ENCODE data around the gene AMY1C.
"Not testable (repeated sequence)": the region's sequence is repeated elsewhere in the genome, so short reads cannot be mapped to it uniquely, and the experiment has no call there.

DNA sequence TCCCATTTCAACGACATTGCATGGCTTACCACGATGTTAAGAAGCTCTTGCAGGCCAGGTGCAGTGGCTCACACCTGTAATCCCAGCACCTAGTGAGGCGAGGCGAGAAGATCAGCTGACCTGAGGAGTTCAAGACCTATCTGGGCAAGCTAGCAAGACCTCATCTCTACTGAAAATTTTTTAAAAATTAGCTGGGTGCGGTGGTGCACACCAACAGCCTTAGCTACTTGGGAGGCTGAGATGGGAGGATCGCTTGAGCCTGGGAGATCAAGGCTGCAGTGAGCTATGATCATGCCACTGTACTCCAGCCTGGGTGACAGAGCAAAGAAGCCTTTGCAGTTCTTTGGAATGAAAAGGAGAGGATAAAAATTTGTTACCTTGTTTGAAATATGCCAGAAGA is 32.3 kb upstream of the AMY1C start:
- TF ChIP-seq, protein P1, sequence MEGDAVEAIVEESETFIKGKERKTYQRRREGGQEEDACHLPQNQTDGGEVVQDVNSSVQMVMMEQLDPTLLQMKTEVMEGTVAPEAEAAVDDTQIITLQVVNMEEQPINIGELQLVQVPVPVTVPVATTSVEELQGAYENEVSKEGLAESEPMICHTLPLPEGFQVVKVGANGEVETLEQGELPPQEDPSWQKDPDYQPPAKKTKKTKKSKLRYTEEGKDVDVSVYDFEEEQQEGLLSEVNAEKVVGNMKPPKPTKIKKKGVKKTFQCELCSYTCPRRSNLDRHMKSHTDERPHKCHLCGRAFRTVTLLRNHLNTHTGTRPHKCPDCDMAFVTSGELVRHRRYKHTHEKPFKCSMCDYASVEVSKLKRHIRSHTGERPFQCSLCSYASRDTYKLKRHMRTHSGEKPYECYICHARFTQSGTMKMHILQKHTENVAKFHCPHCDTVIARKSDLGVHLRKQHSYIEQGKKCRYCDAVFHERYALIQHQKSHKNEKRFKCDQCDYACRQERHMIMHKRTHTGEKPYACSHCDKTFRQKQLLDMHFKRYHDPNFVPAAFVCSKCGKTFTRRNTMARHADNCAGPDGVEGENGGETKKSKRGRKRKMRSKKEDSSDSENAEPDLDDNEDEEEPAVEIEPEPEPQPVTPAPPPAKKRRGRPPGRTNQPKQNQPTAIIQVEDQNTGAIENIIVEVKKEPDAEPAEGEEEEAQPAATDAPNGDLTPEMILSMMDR (IDR thresholded peaks at IDR 0.05), result not testable (repeated sequence)
- not testable (repeated sequence) for TF ChIP-seq FOXJ3 (CRISPR knock-in tag; IDR thresholded peaks at IDR 0.05; ENCODE audit: borderline replicate concordance); CREB1 (CRISPR knock-in tag; IDR thresholded peaks at IDR 0.05); GABPB1 (CRISPR knock-in tag; IDR thresholded peaks at IDR 0.05); ZNF232 (CRISPR knock-in tag; IDR thresholded peaks at IDR 0.05); ESRRA (CRISPR knock-in tag; IDR thresholded peaks at IDR 0.05; ENCODE audit: borderline replicate concordance); FOXK1 (CRISPR knock-in tag; IDR thresholded peaks at IDR 0.05)
- TF ChIP-seq, protein P2, sequence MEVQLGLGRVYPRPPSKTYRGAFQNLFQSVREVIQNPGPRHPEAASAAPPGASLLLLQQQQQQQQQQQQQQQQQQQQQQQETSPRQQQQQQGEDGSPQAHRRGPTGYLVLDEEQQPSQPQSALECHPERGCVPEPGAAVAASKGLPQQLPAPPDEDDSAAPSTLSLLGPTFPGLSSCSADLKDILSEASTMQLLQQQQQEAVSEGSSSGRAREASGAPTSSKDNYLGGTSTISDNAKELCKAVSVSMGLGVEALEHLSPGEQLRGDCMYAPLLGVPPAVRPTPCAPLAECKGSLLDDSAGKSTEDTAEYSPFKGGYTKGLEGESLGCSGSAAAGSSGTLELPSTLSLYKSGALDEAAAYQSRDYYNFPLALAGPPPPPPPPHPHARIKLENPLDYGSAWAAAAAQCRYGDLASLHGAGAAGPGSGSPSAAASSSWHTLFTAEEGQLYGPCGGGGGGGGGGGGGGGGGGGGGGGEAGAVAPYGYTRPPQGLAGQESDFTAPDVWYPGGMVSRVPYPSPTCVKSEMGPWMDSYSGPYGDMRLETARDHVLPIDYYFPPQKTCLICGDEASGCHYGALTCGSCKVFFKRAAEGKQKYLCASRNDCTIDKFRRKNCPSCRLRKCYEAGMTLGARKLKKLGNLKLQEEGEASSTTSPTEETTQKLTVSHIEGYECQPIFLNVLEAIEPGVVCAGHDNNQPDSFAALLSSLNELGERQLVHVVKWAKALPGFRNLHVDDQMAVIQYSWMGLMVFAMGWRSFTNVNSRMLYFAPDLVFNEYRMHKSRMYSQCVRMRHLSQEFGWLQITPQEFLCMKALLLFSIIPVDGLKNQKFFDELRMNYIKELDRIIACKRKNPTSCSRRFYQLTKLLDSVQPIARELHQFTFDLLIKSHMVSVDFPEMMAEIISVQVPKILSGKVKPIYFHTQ (CRISPR knock-in tag; IDR thresholded peaks at IDR 0.05), result not testable (repeated sequence)
- TF ChIP-seq, protein P3, sequence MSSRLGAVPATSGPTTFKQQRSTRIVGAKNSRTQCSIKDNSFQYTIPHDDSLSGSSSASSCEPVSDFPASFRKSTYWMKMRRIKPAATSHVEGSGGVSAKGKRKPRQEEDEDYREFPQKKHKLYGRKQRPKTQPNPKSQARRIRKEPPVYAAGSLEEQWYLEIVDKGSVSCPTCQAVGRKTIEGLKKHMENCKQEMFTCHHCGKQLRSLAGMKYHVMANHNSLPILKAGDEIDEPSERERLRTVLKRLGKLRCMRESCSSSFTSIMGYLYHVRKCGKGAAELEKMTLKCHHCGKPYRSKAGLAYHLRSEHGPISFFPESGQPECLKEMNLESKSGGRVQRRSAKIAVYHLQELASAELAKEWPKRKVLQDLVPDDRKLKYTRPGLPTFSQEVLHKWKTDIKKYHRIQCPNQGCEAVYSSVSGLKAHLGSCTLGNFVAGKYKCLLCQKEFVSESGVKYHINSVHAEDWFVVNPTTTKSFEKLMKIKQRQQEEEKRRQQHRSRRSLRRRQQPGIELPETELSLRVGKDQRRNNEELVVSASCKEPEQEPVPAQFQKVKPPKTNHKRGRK (CRISPR knock-in tag; IDR thresholded peaks at IDR 0.05; ENCODE audit: borderline replicate concordance), result not testable (repeated sequence)

Measured in WTC11 (cell line).